Neuronal stem cell (in vitro differentiated cells): ENCODE results near the gene MYDGF.
"Not testable (repeated sequence)": the region's sequence is repeated elsewhere in the genome, so short reads cannot be mapped to it uniquely, and the experiment has no call there.

Experiments used
- DNase-seq: peaks from one replicate; pipeline ENCODE4 v3.0.0-alpha.2; 2013; ENCODE audit warnings: low spot score
- H2AFZ ChIP-seq: one replicate; pipeline ENCODE4 v1.6.1; 2013; ENCODE audit warnings: mild to moderate bottlenecking, low read length, inconsistent platforms
- H2AK5ac ChIP-seq: 2 replicates; pipeline ENCODE4 v1.6.1; 2013; ENCODE audit warnings: low read depth, mild to moderate bottlenecking, inconsistent platforms, low read length, moderate library complexity, mixed read lengths
- H2BK120ac ChIP-seq: 2 replicates; pipeline ENCODE4 v1.6.1; 2013; ENCODE audit warnings: low read depth, mild to moderate bottlenecking, inconsistent platforms, low read length, moderate library complexity, mixed read lengths
- H2BK12ac ChIP-seq: one replicate; pipeline ENCODE4 v1.6.1; 2013; ENCODE audit warnings: low read length, inconsistent platforms
- H2BK15ac ChIP-seq: 2 replicates; pipeline ENCODE4 v1.6.1; 2013; ENCODE audit warnings: mild to moderate bottlenecking, low read length, inconsistent platforms, mixed read lengths
- H2BK5ac ChIP-seq: one replicate; pipeline ENCODE4 v1.6.1; 2013; ENCODE audit warnings: inconsistent platforms, mild to moderate bottlenecking, low read length, moderate library complexity
- H3K14ac ChIP-seq: one replicate; pipeline ENCODE4 v1.6.1; 2013; ENCODE audit warnings: low read length, inconsistent platforms
- H3K18ac ChIP-seq: 2 replicates; pipeline ENCODE4 v1.6.1; 2013; ENCODE audit warnings: low read length, inconsistent platforms
- H3K23ac ChIP-seq: 2 replicates; pipeline ENCODE4 v1.6.1; 2013; ENCODE audit warnings: low read depth, mild to moderate bottlenecking, mixed read lengths, low read length, inconsistent platforms; ENCODE audit not compliant: poor library complexity
- H3K27ac ChIP-seq: replicated peaks from 3 replicates; pipeline ENCODE4 v1.5.1; 2013; ENCODE audit warnings: low read length, inconsistent platforms
- H3K27me3 ChIP-seq, 3 experiments: 2 replicates each; pipeline ENCODE4 v1.6.1; 2013; ENCODE audit warnings: low read length in 3 of 3, mild to moderate bottlenecking in 2 of 3, inconsistent platforms in 1 of 3, low read depth in 1 of 3, mixed read lengths in 1 of 3, moderate library complexity in 1 of 3; ENCODE audit not compliant: control insufficient read depth in 3 of 3, insufficient read depth in 3 of 3
- H3K36me3 ChIP-seq, 2 donors: replicated peaks in 1 of 2; 2 replicates each; pipeline ENCODE4 v1.6.1; 2013; ENCODE audit warnings: low read length in 2 of 2; ENCODE audit not compliant: control insufficient read depth in 2 of 2, insufficient read depth in 2 of 2
- H3K4ac ChIP-seq: 2 replicates; pipeline ENCODE4 v1.6.1; 2013; ENCODE audit warnings: inconsistent platforms, mild to moderate bottlenecking, low read length, moderate library complexity
- H3K4me1 ChIP-seq, 2 donors: 1 replicate in 1 of 2; 2 replicates in 1 of 2; pipeline ENCODE4 v1.6.1; 2013; ENCODE audit warnings: low read length in 2 of 2, low read depth in 1 of 2; ENCODE audit not compliant: control insufficient read depth in 2 of 2, insufficient read depth in 1 of 2
- H3K4me2 ChIP-seq: one replicate; pipeline ENCODE4 v1.6.1; 2013; ENCODE audit warnings: mild to moderate bottlenecking, low read length, inconsistent platforms; ENCODE audit not compliant: insufficient read depth, poor library complexity, severe bottlenecking
- H3K4me3 ChIP-seq, 2 donors: 2 replicates each; pipeline ENCODE4 v1.5.1; 2013; ENCODE audit warnings: low read length in 2 of 2, mild to moderate bottlenecking in 2 of 2, inconsistent platforms in 1 of 2, moderate library complexity in 1 of 2
- H3K79me1 ChIP-seq: one replicate; pipeline ENCODE4 v1.6.1; 2013; ENCODE audit warnings: low read depth, mild to moderate bottlenecking, inconsistent platforms, low read length, moderate library complexity
- H3K9ac ChIP-seq: one replicate; pipeline ENCODE4 v1.6.1; 2013; ENCODE audit warnings: mild to moderate bottlenecking, low read depth, low read length, inconsistent platforms; ENCODE audit not compliant: poor library complexity
- H3K9me3 ChIP-seq, 2 donors: replicated peaks in 1 of 2; 2 replicates each; pipeline versions ENCODE3 to v1.6.1; 2013; ENCODE audit warnings: low read length in 2 of 2, mild to moderate bottlenecking in 2 of 2, inconsistent platforms in 1 of 2, low read depth in 1 of 2, mixed read lengths in 1 of 2, moderate library complexity in 1 of 2; ENCODE audit not compliant: control insufficient read depth in 2 of 2, insufficient read depth in 1 of 2
- H4K8ac ChIP-seq: one replicate; pipeline ENCODE4 v1.6.1; 2013; ENCODE audit warnings: low read depth, mild to moderate bottlenecking, inconsistent platforms, low read length, moderate library complexity
- H4K91ac ChIP-seq: one replicate; pipeline ENCODE4 v1.6.1; 2013; ENCODE audit warnings: low read length, low read depth, mild to moderate bottlenecking, inconsistent platforms; ENCODE audit not compliant: poor library complexity
- WGBS, 2 donors: extraction: QIAGEN DNeasy Blood & Tissue Kit; methylation state at CpG; one replicate each; pipeline ENCODE4 v1.1.7; 2013; ENCODE audit warnings: missing lambda C conversion rate in 2 of 2, mixed read lengths in 1 of 2; ENCODE audit not compliant: insufficient read length in 2 of 2, insufficient replicate concordance in 1 of 2; ENCODE audit errors: extremely low coverage in 2 of 2; 5-methylcytosine and 5-hydroxymethylcytosine counted together

The MYDGF gene

DNA sequence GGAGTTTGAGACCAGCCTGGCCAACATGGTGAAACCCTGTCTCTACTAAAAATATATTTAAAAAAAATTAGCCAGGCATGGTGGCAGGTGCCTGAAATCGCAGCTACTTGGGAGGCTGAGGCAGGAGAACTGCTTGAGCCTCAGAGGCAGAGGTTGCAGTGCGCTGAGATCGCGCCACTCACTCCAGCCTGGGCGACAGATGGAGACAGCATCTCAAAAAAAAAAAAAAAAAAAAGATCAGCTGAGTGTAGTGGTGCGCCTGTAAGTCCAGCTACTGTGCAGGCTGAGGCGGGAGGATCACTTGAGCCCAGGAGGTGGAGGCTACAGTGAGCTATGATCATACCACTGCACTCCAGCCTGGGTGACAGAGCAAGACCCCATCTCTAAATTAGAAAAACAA, 9.9 kb upstream of the MYDGF start:
- not testable (repeated sequence) for DNase-seq, H2BK120ac ChIP-seq, H2AFZ ChIP-seq, H3K27ac ChIP-seq, H3K14ac ChIP-seq, H2BK12ac ChIP-seq, H4K8ac ChIP-seq, H3K4me3 ChIP-seq, H4K91ac ChIP-seq, H3K4me2 ChIP-seq, H3K79me1 ChIP-seq, H3K4me1 ChIP-seq, H2BK5ac ChIP-seq, H3K9me3 ChIP-seq, H2AK5ac ChIP-seq, H3K23ac ChIP-seq, H3K27me3 ChIP-seq, H2BK15ac ChIP-seq, H3K18ac ChIP-seq, H3K4ac ChIP-seq, H3K9ac ChIP-seq
- no CpG with 5 or more reads among the region's 7 CpGs for WGBS, 2 donors
- peaks cover 6 to 65% of the 10 kb centered on the region in 2 donors for H3K36me3 ChIP-seq

DNA sequence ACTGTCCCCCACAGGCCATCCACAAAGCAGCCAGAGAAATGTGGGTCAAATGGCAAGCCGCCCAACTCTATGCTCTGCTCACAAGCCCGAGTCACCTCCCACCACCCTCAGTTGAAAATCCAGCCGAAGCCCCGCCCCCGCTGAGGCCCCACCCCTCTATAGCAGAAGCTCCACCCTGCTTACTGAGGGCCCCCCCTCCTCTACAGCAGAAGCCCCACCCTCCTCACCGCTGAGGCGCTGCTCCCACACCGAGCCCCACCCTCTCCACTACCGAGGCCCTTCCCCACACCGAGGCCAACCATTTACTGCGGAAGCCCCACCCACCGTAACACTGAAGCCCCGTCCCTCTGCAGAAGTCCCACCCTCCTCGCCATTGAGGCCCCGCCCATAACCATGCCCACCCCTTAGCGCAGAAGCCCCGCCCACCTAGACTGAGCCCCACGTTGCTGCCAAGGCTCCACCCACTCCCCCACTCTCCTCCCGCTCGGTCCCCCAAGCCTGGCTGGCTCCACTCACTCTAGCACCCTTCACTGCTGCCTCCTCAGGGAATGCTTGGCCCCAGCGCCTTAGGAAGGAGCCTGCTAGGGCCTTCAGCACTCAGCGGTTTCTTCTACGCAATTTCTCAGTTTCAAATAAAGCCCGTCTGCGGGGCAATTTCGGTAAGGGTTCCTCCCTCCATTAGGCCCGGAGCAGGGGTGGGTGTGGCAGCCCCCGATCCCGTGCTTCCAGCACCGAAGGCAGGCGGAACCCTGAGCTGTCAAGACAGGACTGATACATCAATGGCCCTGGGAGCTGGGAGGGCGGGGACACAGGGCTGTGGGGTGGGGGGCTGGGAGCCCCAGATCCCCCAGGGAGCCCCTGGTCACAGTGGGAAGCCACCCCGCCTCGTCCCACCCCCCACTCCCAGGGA, 9.0 kb upstream of the MYDGF start:
- no peak overlapping the region for H2BK120ac ChIP-seq
- no peak overlapping the region for H2AFZ ChIP-seq
- H3K23ac ChIP-seq, result peak overlapping the region; percentile 43
- H3K9ac ChIP-seq, result no peak overlapping the region
- H4K8ac ChIP-seq, result peak overlapping the region; percentile 43
- no CpG with 5 or more reads among the region's 34 CpGs for WGBS, 2 donors
- peak overlapping the region; percentile 22 for H3K27ac ChIP-seq
- no peaks in the 10 kb centered on the region for H3K9me3 ChIP-seq
- no peak overlapping the region for H4K91ac ChIP-seq
- peak overlapping the region; percentile 26 for H2BK15ac ChIP-seq
- peak overlapping the region; percentile 18 for H3K4me2 ChIP-seq
- peak overlapping the region; percentile 28 for H3K18ac ChIP-seq
- peaks cover 5 to 57% of the 10 kb centered on the region in 2 donors for H3K36me3 ChIP-seq
- no peak overlapping the region for H2BK5ac ChIP-seq
- H3K4me1 ChIP-seq, result no peaks in the 10 kb centered on the region
- no peak overlapping the region for H3K4ac ChIP-seq
- no peak overlapping the region for H2AK5ac ChIP-seq
- H3K4me3 ChIP-seq, result no peak overlapping the region
- no peaks in the 10 kb centered on the region for H3K79me1 ChIP-seq
- H3K27me3 ChIP-seq, result no peaks in the 10 kb centered on the region
- H3K14ac ChIP-seq, result no peak overlapping the region
- no peak for DNase-seq
- no peak overlapping the region for H2BK12ac ChIP-seq

DNA sequence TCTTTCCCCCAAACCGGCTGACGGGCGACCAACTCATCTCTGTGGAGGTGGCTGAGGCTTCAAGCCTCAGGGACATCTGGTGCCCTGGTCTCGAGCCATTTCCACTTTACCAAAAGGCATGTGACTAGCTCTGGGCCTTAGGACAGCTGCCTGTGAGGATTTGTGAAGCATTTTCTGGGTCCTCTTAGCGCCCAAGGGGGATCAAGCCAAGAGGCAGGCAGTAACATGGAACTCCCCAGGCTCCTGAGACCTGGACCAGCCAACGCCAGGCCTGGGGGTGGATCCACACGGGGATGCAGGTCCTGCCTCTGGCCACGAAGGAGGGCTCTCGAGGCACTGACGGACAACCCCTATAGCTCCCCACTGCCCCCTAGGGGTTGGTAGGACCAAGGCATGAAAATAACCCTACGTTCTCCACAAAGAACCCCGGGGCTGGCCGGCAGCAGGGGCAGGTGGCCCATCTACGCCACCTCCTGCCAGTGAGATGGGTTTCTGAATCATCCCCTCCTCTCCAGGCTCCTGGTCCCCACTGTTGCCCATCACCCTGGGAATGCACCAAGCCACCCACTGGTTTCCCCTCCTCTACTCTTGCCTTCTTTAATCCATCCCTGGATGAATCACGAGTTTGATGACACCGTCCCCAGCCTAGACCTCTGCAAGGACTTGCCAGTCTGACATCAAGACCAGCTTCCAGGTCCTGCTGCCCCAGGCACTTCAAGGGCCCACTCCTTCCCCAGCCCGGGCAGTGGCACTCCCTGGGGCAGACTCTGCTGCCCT, 7.0 kb upstream of the MYDGF start:
- no peak overlapping the region for H2BK15ac ChIP-seq
- H3K4me2 ChIP-seq, result no peak overlapping the region
- DNase-seq, result no peak
- H2AFZ ChIP-seq, result no peak overlapping the region
- no peak overlapping the region for H2BK5ac ChIP-seq
- peaks cover 0 to 42% of the 10 kb centered on the region in 2 donors for H3K36me3 ChIP-seq
- no peak overlapping the region for H3K9ac ChIP-seq
- no peaks in the 10 kb centered on the region for H3K79me1 ChIP-seq
- H2AK5ac ChIP-seq, result peak overlapping the region; percentile 53
- no peaks in the 10 kb centered on the region for H3K27me3 ChIP-seq
- H3K14ac ChIP-seq, result no peak overlapping the region
- peak overlapping the region; percentile 57 for H3K18ac ChIP-seq
- H3K23ac ChIP-seq, result peak overlapping the region; percentile 43
- H3K4ac ChIP-seq, result no peak overlapping the region
- H2BK120ac ChIP-seq, result no peak overlapping the region
- WGBS, 2 donors, result no CpG with 5 or more reads among the region's 17 CpGs
- no peak overlapping the region for H2BK12ac ChIP-seq
- no peaks in the 10 kb centered on the region for H3K9me3 ChIP-seq
- H4K8ac ChIP-seq, result peak overlapping the region; percentile 96
- H3K27ac ChIP-seq, result no peak overlapping the region
- H3K4me3 ChIP-seq, result no peak overlapping the region
- H3K4me1 ChIP-seq, result no peaks in the 10 kb centered on the region
- no peak overlapping the region for H4K91ac ChIP-seq

DNA sequence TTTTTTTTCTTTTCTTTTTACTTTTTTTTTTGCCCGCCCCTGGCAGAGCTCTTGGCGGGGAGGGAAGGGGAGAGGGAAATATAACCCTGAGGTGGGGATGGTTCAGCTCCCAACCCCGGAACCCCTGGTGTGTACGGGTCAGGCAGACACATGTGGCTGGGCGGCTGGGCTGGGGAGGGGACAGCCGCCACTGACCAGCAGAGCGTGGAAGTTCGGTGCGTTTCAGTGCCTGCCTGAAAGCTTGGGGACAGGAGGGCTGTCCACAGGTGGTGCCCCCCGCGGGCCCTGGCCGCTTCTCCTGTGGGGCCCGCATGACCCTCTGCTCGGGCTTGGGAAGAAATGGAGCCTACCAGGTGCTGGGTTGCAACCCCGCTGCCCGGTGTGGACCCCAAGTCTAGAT, 5.2 kb upstream of the MYDGF start:
- no peak for DNase-seq
- Histone ChIP-seq H2BK15ac (no peak overlapping the region), H2BK120ac (no peak overlapping the region), H3K36me3 (peaks cover 0 to 31% of the 10 kb centered on the region in 2 donors), H3K9ac (no peak overlapping the region), H3K9me3 (no peaks in the 10 kb centered on the region), H4K91ac (no peak overlapping the region), H2AFZ (no peak overlapping the region), H2BK12ac (no peak overlapping the region), H3K27me3 (no peaks in the 10 kb centered on the region), H3K23ac (no peak overlapping the region), H2BK5ac (no peak overlapping the region), H3K4me3 (no peak overlapping the region), H3K14ac (no peak overlapping the region), H3K4me1 (peaks cover 0 to 2% of the 10 kb centered on the region in 2 donors), H3K4ac (no peak overlapping the region), H3K4me2 (no peak overlapping the region), H3K18ac (peak overlapping the region; percentile 76), H3K79me1 (peaks cover 1% of the 10 kb centered on the region), H2AK5ac (peak overlapping the region; percentile 35), H4K8ac (no peak overlapping the region), H3K27ac (no peak overlapping the region)
- no CpG with 5 or more reads among the region's 16 CpGs for WGBS, 2 donors
